HG03139 (cell line): ENCODE results near the gene MTA1.

Source experiments
- ATAC-seq: cut with Tn5 transposase; IDR thresholded peaks from one replicate; pipeline ENCODE4 v1.9.1; 2021; ENCODE audit not compliant: unreplicated experiment

The MTA1 gene

DNA sequence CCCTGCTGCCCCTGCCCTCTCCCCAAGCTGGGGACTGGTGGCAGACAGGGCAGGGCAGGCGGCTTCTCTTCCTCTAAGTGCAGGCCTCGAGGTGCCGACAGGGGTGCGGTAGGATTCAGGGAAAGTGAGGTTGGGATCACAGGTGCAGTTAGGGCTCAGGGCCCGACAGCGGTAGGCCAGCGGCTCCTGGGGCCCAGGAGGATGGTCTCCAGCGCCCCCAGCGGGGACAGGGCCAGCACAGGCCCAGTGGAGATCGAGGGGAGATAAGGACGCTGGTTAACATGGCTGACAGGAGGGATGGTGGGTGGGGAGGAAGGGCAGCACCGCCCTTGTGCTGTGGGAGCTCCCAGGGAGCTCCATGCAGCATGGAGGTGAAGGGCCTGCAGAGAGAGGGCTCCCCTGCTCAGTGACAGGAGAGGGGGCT is 66.1 kb downstream of the MTA1 start:
- ATAC-seq, result no peak

DNA sequence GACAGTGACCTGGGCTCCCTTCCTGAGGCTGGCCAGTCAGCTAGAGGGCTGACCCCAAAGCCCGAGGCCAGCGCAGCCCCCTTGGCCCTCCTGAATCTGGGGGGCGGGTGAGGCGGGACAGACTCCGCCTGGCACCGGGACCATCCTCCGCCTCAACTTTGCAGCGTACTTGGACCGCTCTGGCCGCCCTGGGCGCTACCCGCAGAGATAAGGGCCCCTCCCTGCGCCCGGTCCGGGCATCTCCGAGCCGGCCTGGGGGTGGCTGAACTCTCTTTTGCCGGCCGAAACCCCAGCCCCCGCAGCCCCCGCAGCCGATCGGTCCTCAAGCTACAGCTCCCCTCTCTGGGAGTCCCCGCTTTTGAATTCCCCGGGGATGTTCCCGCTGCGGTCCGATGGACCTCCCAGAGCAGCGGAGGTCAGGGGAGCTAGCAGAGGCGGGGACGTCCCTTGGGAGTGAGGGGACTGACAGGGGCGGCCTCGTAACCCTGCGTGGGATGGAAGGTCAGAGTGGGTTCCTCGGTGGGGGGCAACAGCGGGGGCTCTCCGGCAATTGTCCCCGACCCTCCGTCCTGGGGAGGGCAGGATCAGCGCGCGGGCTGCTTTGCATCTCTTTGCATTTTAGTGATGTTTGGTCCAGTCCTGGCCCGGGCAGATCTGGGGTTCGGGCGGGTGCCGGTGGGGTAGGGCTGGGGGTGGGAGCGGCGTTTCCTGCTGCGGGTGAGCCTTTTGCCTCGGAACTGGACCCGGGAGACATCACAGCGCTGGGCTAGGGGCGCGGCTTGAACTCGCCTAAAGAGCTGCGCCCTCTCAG is 66.7 kb downstream of the MTA1 start, which contains the start of gene CRIP1:
Gene CRIP1 (plus strand): TSS at position 724 of the 811 bp plus-strand sequence. CDS start 374 bp downstream, outside the sequence.
- no peak for ATAC-seq

- ATAC-seq, result no peak
Observed at GRCh38 chr14:105486974-105487448, 67.4 kb downstream of the MTA1 start.

DNA sequence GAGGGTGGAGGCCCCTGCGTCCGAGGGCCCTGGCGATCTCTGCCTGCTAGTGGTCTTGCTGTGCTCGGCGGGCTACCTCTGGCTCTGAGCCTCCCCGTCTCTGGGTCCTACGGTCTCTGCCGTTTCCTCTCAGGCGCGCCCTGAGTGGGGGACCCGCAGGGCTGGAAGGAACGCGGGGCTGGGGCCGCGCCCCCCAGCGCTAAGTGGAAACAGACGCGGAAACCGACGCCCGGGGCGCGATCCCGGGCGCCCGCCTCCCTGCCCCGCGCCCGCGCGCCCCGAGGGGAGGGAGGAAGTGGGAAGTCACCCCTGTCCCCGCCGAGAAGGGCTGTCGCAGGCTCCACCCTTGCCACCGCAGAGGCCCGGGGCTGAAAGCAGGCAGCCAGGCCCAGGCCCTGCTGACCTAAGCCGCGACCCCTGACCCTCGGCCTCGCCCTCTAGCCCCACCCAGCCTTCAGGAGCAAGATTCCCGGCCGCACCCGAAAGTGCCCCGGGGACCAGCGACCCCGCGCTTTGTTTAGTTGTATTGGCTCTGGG is 67.9 kb downstream of the MTA1 start:
- ATAC-seq, result no peak

DNA sequence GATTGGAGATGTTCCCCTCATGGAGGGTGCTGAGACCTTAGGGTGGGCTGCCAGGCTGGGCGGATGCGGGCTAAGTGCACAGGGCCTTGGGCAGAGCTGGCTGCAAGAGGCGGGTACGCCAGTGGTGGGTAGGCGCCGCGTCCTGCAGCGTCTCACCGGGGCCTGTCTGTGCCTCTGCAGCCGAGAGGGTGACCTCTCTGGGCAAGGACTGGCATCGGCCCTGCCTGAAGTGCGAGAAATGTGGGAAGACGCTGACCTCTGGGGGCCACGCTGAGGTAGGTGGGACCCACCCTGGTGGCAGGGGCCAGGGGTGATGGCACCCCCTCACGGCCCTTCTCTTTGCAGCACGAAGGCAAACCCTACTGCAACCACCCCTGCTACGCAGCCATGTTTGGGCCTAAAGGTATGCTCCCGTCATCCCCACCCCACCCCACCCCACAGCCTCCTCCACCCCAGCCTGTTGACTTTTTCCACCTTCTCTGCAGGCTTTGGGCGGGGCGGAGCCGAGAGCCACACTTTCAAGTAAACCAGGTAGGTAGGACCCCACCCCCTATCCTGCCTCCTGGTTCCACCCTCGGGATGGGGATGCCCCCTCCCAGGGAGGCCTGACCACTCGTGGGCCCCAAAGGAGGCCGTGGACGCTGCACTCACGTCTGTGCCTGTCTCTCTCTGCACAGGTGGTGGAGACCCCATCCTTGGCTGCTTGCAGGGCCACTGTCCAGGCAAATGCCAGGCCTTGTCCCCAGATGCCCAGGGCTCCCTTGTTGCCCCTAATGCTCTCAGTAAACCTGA is 68.6 kb downstream of the MTA1 start:
- no peak for ATAC-seq

GRCh38 chr14:105488781-105489541 is 69.3 kb downstream of the MTA1 start:
- ATAC-seq, result no peak

GRCh38 chr14:105489542-105490266 is 70.1 kb downstream of the MTA1 start:
- no peak for ATAC-seq

DNA sequence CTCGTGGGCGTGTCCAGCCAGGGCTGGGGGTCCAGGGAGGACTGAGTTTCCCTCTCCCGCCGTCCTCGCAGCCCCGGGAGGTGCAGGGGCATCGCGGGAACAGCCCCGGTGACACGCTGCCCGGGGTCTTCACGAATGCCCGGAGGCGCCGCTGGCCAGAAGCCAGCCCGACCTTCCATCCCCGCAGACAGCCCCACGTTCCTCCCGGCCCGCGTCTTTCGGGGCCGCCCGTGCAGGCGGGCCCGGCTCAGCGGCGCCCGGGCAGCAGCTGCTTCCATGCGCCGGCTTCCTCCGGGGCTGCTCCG is 70.6 kb downstream of the MTA1 start:
- ATAC-seq, result peak; percentile 1

DNA sequence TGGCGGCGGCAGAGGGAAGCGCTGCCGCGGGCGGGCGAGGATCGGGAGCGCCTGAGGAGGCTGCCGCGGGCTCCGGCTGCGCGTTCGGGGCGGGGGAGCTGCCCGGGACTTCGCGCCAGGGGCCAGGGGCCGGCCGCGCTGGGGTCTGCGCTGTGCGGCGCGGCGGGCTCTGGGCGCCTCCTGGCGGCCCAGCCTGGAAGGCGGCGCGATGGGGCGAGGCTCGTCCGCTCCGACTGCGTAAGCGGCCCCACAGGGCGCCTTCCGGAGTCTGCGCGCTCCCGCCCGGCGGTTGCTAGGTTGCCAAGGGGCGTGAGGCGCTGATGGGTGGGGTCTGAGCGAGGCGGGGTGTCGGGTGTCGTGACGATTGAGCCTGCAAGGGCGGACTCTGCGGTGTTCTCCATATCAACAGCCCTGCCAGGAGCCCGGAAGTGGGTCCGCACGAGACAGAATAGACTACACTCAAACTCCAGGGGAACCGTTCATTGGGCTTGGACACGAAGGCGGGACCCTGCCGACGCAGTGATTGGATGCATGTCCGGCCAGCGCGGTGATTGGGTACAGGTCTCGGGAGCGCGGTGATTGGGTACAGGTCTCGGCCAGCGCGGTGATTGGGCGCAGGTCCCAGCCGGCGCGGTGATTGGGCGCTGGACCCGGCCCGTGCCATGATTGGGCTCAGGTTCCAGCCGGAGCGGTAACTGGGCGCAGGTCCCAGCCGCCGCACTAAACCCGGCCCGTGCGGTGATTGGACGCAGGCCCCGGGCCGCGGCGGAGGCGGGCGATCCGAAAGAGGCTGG is 71.1 kb downstream of the MTA1 start, which contains the start of gene TEDC1:
Gene TEDC1 (plus strand): TSS at position 675 of the 794 bp plus-strand sequence. CDS start 130 bp downstream, outside the sequence.
- ATAC-seq, result peak; percentile 59

- ATAC-seq, result peak; percentile 5
Observed at GRCh38 chr14:105491366-105491973, 71.8 kb downstream of the MTA1 start.

GRCh38 chr14:105492031-105492970 is 72.7 kb downstream of the MTA1 start:
- ATAC-seq, result no peak

- no peak for ATAC-seq
Observed at GRCh38 chr14:105492971-105493871, 73.6 kb downstream of the MTA1 start.

DNA sequence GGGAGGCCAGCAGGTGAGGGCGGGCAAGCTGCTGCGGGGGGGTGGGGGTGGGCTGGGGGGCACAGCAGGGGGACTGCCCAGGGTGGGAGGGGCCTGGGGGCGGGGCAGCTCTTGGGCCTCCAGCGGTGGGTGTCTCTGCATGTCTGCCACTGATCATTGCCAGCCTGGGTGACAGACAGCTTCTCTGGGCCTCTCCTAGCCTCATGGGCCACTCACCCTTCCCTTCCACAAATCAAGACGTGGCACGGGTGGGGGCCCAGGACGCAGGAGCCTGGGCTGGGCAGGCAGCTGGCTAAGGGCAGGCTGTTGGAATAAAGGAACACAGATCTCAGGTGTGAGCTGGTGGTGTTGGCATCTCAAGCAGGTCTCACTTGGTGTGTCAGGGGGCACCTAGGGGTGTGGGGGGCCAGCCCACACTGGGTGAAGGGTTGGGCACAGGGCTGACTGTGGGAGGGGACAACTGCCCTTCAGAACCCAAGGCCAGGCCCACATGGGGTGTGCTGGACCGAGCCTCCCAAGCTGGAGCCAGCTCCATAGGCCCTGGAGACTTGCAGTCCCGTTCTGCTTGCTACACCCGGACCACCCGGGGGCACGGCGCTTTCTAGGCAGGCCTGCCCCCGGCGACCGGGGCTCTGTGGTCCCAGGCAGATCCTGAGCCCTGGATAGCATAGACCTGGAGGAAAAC is 74.4 kb downstream of the MTA1 start:
- no peak for ATAC-seq

DNA sequence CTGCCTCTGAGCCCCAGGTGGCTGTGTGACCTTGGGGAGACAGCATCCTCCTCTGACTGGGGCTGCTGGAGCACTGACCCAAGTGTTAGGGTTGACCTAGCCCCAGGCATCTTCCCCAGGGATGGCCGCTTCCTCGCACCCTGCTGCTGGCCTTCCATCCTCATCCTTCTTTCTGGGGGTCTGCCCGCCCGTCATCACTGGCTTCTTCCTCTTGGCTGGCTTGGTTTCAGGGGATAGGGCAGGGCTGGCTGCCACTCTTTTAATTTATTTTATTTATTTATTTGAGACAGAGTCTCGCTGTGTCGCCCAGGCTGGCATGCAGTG is 74.9 kb downstream of the MTA1 start:
- ATAC-seq, result no peak

- ATAC-seq, result no peak
Observed at GRCh38 chr14:105495101-105495989, 75.7 kb downstream of the MTA1 start.
